Left ventricle myocardium superior (tissue), 1 donor: ENCODE measurements around the gene BMP2. TPM values are rescaled to one million over a fixed set of nuclear protein-coding genes. Genes with fewer than 3 reads are reported as not detected.

Experiments
- ATAC-seq: fragments of 200-7000 bp; cut with Tn5 transposase; one replicate; pipeline ENCODE4 v1.9.1; 2020; ENCODE audit warnings: mild to moderate bottlenecking, moderate library complexity
- DNase-seq: peaks from one replicate; pipeline ENCODE4 v3.0.0-alpha.2; 2020
- intact Hi-C: fragments of 100-400 bp; cut with micrococcal nuclease; formaldehyde crosslinking; loops from one replicate; pipeline ENCODE4 v1.11.0; 2022
- long read RNA-seq: library from polyadenylated mRNA; unstranded; transcript quantifications from one replicate; pipeline ENCODE4 v2.0.0, GENCODE V29; 2021
- total RNA-seq: library from RNA; stranded (reverse); fragmentation: NEBNext Ultra II Directional; extraction: Animal tissue kit (Norgen Biotek cat#: 25700); gene quantifications from one replicate; pipeline ENCODE4 v1.2.1, GENCODE V29; 2021
- donor health status: DM: no; HTN: yes; CAD: no; lungs with severe emphysema.

Gene BMP2
- 3.0 TPM for total RNA-seq
- long read RNA-seq, partial matches to known transcripts: 0 of 4 reads
- long read RNA-seq, other reads (novel, unspliced or antisense): 0 of 4 reads

GRCh38 chr20:6767536-6768227, at the start of gene BMP2:
BMP2 (plus strand) TSS chr20:6767686; CDS start chr20:6770127, 2,441 bp downstream.
- DNase-seq (peak; percentile 84), ATAC-seq (peak; percentile 82)
- intact Hi-C loops: no loop called here

- intact Hi-C loops: no loop called here
- DNase-seq (no peak), ATAC-seq (no peak)
Measured at GRCh38 chr20:6718662-6719368, 48.7 kb upstream of the BMP2 start.

- DNase-seq: no peak
- no peak for ATAC-seq
- intact Hi-C loops: no loop called here
Measured at GRCh38 chr20:6719369-6719721, 48.1 kb upstream of the BMP2 start.

- ATAC-seq (no peak), DNase-seq (no peak)
- intact Hi-C loops: no loop called here
Measured at GRCh38 chr20:6726761-6727160, 40.7 kb upstream of the BMP2 start.

DNA sequence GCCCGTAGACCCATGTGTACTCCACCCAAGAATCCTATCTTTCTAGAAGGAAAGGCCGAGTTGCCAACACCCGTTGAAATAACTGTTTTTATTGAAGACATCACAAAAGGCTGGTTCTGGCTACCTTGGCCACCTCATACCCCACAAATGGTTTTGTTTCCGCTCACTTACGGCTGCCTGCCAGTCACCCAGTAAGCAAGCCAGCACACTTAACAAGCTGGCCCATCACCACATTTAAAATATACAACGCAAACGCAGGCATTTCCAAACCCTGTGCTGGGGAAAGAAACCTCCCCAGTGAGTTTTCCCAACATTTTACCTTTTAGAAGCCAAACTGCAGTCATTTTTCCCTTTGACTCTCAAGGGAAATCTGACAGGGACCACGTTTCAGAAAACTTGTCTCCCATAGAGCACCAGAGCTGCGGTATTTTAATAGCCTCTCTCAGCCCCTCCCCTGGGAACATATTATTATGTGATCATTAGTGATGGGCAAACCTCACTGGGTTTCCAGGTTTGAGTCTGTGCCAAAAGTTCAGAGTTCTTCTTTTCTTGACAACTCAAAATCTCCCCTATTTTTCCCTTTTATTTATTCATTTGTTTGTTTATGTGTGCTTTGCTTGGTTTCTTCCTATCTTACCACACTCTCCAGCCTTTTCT, 36.7 kb upstream of the BMP2 start:
- DNase-seq: no peak
- ATAC-seq: no peak
- intact Hi-C loops: no loop called here

- DNase-seq: peak; percentile 84
- intact Hi-C loops: no loop called here
- ATAC-seq: peak; percentile 92
Measured at GRCh38 chr20:6732001-6732447, 35.5 kb upstream of the BMP2 start.

DNA sequence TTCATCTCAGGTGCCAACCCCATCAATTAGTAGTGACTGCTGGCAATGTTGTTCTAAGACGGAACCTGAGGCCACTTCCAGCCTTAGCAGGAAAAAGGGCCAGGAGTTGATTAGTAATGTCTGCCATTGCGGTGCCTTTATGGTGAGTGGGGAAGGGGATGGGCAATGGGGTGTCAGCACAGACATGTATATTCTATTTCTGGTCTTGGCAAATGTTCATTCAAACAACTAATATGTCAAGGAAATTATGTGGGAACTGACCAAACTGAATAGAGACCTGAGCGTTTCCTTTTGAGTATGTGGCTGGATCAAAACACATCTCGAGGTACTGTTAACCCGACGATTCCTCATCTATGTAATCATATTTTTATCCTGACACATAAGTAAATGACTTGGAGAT, 34.6 kb upstream of the BMP2 start:
- DNase-seq: no peak
- no peak for ATAC-seq
- intact Hi-C loops: no loop called here

- no peak for ATAC-seq
- intact Hi-C loops: no loop called here
- DNase-seq: no peak
Measured at GRCh38 chr20:6733965-6734364, 33.5 kb upstream of the BMP2 start.

- ATAC-seq (peak; percentile 53), DNase-seq (peak; percentile 52)
- intact Hi-C loops: no loop called here
Measured at GRCh38 chr20:6735942-6736845, 31.3 kb upstream of the BMP2 start.

- intact Hi-C loops: no loop called here
- ATAC-seq (peak; percentile 81), DNase-seq (no peak)
Measured at GRCh38 chr20:6739406-6739805, 28.1 kb upstream of the BMP2 start.

- ATAC-seq: no peak
- intact Hi-C loops: no loop called here
- no peak for DNase-seq
Measured at GRCh38 chr20:6740096-6740495, 27.4 kb upstream of the BMP2 start.

DNA sequence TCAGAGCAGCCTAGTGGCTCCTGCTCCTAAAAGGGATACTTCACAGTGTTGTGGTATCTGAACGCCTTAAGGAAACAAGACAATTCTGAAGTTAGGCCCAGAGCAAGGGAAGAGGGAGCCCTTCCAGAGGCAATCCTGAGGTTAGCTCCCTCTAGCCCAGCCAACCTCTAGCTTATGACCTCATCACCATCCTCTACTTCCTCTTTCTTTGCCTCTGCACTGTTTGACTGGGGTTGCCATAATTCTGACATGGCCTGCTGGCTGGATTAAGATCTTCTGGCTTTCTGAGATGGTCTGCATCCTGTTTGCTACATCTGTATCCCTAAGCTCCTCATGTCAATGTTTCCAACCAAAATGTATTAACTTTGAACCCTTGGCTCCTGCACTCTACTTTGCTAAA, 23.3 kb upstream of the BMP2 start:
- no peak for DNase-seq
- no peak for ATAC-seq
- intact Hi-C loops: no loop called here

GRCh38 chr20:6744805-6745204, 22.7 kb upstream of the BMP2 start:
- no peak for ATAC-seq
- intact Hi-C loops: no loop called here
- no peak for DNase-seq

DNA sequence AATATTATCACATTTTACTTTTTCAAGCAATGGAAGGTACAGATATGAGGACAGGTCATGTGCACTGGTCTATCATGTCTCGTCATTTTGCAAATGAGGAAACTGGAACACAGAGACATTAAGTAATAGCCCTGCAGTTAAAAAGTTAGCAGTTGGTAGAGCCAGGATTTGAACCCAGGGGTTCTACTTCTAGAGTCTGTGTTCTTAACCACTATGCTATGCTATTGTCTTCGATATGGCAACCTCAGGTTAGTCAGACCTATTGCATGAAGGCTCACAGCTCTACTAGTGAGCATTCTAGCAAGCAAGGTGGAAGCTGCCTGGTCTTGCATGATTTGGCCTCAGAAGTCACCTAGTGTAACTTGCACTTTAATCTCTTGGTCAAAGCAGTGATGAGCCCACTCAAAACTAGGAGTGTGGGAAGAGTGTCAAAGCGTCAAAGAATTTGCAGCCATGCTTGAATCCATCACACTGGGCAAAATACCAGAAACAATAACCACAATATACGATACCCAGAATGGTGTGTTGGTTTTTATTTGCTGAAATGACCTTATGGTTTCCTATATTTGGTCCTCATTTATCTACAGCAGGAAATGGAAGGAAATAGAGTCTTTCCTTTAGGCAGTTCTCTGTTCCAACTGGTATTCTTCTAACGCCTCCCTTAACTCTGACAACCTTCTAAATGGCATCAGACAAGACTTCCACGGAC, 20.4 kb upstream of the BMP2 start:
- no peak for ATAC-seq
- intact Hi-C loops: no loop called here
- no peak for DNase-seq

GRCh38 chr20:6750438-6750837, 17.0 kb upstream of the BMP2 start:
- intact Hi-C loops: no loop called here
- no peak for ATAC-seq

DNA sequence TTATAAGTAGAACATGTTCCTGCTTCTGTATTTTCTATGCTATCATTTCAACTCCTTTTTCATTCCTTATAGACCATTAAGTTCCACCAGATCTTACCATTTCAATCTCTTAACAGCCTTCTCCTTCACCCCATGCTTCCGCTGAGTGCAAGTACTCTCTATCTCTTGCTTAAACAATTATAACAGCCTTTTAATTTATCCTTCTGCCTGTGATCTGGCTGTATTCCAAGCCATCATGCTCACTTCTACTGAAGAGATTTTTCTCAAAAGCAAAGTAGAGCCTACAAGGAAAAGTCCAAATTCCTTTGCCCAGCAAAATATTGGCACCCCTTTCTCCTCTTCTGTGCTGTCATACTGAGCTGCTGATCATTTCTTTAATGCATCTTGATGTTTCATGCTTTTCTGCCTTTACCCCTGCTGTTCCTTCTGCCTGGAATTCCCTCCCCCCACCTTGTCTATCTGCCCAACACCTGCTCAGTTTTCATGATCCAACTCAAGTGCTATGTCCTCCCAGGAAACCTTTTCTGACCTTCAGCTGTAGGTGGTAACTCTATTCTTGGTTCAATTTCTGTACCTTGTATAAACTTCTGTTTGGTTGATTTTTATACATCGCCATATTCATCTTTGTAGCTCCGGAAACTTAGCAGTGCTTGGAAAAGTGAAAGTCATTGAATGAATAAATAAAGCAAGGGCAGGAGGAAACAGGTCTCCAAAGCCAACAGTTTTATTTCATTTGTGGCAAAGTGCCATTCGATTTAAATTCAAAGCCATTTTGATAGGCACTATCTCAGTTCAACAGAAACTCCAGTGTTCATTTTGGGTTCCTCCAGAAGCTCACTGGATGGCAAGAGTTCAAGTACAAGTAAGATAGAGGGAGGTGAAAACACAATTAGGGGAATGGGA, 10.5 kb upstream of the BMP2 start:
- ATAC-seq (no peak), DNase-seq (no peak)
- intact Hi-C loops: no loop called here

More at GRCh38 chr20:6750438-6750837, 17.0 kb upstream of the BMP2 start:
- DNase-seq: no peak

- ATAC-seq (no peak), DNase-seq (no peak)
- intact Hi-C loops: no loop called here
Measured at GRCh38 chr20:6764619-6765018, 2.9 kb upstream of the BMP2 start.
